Dermis microvascular lymphatic vessel endothelial cell (primary cell): Measurements from ENCODE around the gene STXBP5. TPM values are rescaled to one million over a fixed set of nuclear protein-coding genes. Genes with fewer than 3 reads are reported as not detected.
A peak's percentile ranks its signal among the peaks of the same experiment; 100 is the strongest.

Source experiments
- DNase-seq, 2 donors: peaks; one replicate each; pipeline versions ENCODE4 v3.0.0 to v3.0.0-alpha.2; 2010; ENCODE audit warnings: low read depth in 2 of 2
- total RNA-seq: library from RNA; depleted of rRNA; stranded (reverse); fragments of >200 nt; gene quantifications from 2 replicates; pipeline ENCODE4 v1.2.1, GENCODE V29; 2014

Gene STXBP5
- 15.1 and 17.1 TPM in 2 replicates for total RNA-seq

GRCh38 chr6:147204060-147204785 is at the start of gene STXBP5:
Gene STXBP5, plus strand, starts transcription at chr6:147204417. Its CDS starts 116 bp downstream, at chr6:147204533.
- peak in 1 of 2 donors; percentile 65 for DNase-seq

GRCh38 chr6:147154454-147154853 is 49.8 kb upstream of the STXBP5 start:
- DNase-seq, result peak in 1 of 2 donors; percentile 1

- no peak for DNase-seq
Observed at GRCh38 chr6:147156218-147156617, 48.0 kb upstream of the STXBP5 start.

GRCh38 chr6:147156799-147157382 is 47.3 kb upstream of the STXBP5 start:
- DNase-seq, result no peak

GRCh38 chr6:147157930-147158329 is 46.3 kb upstream of the STXBP5 start:
- DNase-seq, result no peak

- no peak for DNase-seq
Observed at GRCh38 chr6:147158881-147159280, 45.3 kb upstream of the STXBP5 start.

- no peak for DNase-seq
Observed at GRCh38 chr6:147159536-147160374, 44.5 kb upstream of the STXBP5 start.

- DNase-seq, result no peak
Observed at GRCh38 chr6:147160593-147160992, 43.6 kb upstream of the STXBP5 start.

GRCh38 chr6:147161253-147161973 is 42.8 kb upstream of the STXBP5 start:
- DNase-seq, result no peak

- peak; percentile 26 to 86 for DNase-seq
Observed at GRCh38 chr6:147161974-147162495, 42.2 kb upstream of the STXBP5 start.

- no peak for DNase-seq
Observed at GRCh38 chr6:147164761-147165160, 39.5 kb upstream of the STXBP5 start.

- DNase-seq, result peak; percentile 4 to 79
Observed at GRCh38 chr6:147166360-147166944, 37.8 kb upstream of the STXBP5 start.

- no peak for DNase-seq
Observed at GRCh38 chr6:147166992-147167391, 37.2 kb upstream of the STXBP5 start.

- DNase-seq, result no peak
Observed at GRCh38 chr6:147167576-147168461, 36.4 kb upstream of the STXBP5 start.

- no peak for DNase-seq
Observed at GRCh38 chr6:147169529-147169928, 34.7 kb upstream of the STXBP5 start.

- DNase-seq, result no peak
Observed at GRCh38 chr6:147170269-147170668, 33.9 kb upstream of the STXBP5 start.

- DNase-seq, result no peak
Observed at GRCh38 chr6:147173140-147173539, 31.1 kb upstream of the STXBP5 start.

GRCh38 chr6:147173675-147174308 is 30.4 kb upstream of the STXBP5 start:
- DNase-seq, result no peak

- no peak for DNase-seq
Observed at GRCh38 chr6:147176795-147177194, 27.4 kb upstream of the STXBP5 start.
